ENCODE results near the gene FOXJ2. TPM values are rescaled to one million over a fixed set of nuclear protein-coding genes. Genes with fewer than 3 reads are reported as not detected.
A peak's percentile ranks its signal among the peaks of the same experiment; 100 is the strongest.
"Not testable (repeated sequence)": the region's sequence is repeated elsewhere in the genome, so short reads cannot be mapped to it uniquely, and the experiment has no call there.

Gene FOXJ2
- polyA plus RNA-seq, 1 donor, result 22.6 TPM

DNA sequence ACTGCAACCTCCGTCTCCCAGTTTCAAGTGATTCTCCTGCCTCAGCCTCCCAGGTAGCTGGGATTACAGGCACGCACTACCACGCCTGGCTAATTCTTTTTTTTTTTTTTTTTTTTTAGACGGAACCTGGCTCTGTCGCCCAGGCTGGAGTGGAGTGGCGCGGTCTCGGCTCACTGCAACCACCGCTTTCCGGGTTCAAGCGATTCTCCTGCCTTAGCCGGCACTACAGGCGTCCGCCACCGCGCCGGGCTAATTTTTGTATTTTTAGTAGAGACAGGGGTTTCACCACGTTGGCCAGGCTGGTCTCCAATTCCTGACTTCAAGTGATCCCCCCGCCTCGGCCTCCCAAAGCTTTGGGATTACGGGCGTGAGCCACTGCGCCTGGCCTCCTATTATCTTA lies 1.5 kb upstream of the FOXJ2 start:
- DNase-seq, result not testable (repeated sequence)

DNA sequence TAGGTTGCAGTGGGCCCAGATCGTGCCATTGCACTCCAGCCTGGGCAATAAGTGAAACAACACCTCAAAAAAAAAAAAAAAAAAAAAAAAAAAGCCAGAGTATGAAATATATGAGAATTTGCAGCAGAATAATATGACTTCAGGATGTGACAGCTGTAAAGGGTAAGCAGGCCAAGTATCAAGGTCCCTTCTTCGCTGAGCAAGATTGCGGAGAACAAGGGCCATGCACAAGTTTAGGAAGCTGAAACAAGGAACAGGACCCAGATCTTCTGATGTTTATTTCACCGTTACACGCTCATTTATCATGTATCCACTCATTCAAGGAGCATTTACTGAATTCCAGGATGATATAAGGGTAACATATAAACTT lies 659 bp upstream of the FOXJ2 start:
- no peak for DNase-seq

DNA sequence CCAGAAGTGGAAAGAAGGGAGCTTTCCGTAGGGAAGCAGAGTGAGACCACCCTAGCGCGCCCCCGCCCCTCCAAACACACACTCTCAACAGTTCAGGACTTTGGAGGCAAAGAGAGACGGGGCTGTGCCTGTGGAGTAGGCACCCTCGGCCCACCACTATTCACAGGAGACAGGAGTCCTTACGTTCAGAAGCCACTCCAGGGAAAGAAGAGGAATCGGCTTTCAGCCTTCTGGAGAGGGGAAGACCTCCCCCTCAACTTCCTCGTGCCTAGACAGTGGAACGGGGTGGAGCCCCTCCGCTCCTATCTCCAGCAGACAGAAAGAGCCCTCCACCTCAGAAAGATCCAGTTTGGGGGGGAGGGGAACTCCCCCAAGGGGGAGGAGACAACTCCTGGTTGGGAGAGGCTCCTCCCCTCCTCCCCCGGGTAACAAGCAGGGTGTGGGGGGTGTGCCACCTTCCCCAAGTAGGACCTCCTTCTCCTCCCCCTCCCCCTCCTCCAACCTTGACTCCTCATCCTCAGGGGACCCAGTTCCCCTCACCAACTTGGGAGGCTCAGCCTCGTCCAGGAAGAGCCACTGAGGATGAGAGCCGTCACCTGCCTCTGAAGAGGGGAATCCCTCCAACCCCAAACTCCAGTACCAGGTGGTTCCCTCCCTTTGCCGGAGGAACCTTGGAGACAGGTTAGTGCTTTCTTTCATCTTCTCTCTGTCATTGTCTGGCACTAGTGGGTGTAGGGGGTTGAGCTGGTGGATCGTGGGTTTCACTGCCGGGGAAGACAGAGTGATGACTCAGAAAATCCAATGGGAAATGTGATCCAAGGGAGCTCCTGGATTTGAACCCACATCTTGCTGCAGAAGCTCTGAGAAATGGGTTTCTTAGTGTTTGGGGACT lies 883 bp downstream of the FOXJ2 start:
- DNase-seq, result peak; percentile 62

DNA sequence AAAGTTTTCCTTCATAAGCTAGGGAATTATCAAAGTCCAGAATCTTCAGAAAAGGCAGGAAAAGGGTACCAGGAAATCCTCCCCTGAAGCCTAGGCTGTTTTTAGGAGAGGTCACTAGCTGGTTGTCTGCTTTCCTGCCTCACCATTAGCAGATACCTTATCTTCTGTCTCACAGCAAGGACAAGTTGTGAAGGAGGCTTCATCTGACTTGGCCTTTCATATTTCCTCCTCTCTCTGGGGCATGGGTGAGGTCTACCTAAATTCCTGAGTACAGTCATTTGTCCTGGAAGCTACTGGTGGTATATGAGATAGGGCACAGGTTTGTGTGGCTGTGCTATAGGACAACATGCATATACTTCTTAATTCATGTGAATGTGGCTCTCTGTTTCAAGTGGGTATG lies 2.3 kb downstream of the FOXJ2 start:
- no peak for DNase-seq

DNA sequence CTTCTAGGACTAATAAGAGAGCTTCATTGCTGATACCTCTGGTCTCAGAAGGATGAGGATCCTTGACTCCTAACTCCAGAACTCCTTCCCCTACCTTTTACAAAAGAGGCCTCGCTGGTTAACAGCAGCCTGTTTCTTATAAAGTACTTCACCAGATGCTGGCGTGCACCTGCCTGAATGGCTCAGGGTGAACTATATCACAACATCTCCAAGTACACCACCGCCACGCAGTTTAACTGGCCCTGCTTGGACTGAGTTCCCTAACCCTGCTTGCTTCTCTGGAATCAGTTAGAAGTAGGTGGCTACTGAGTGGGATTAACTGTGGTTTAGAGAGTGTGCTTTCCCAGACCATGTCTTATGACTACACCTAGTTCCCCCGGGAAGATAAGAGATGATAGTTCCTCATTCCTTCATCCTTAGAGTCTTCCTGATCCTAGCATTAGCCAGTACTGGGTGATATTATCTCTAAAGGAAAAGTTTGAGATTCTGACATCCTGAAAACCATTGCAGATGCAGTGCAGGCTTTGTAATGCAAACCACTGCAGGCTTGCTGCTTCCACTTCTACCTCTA lies 3.0 kb downstream of the FOXJ2 start:
- no peak for DNase-seq

DNA sequence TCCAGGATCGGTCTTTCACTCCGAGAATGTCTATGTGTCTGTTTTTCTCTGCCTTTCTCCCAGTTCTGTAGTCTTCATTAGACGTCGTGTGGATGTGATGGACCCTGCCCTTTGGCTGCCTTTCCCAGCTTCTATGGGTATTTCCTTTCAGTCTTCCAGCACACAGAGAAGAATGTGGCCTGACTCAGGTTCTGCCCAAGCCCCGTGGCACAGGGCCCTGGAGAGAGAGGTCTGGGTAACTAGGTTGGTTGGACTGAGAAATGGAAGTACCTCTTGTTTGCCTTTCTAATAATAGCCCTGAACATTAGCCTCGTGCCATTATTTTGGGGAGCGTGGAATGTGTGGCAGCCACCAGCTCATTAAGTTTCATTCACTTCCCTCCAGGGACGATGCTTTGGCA lies 3.8 kb downstream of the FOXJ2 start:
- DNase-seq, result no peak

DNA sequence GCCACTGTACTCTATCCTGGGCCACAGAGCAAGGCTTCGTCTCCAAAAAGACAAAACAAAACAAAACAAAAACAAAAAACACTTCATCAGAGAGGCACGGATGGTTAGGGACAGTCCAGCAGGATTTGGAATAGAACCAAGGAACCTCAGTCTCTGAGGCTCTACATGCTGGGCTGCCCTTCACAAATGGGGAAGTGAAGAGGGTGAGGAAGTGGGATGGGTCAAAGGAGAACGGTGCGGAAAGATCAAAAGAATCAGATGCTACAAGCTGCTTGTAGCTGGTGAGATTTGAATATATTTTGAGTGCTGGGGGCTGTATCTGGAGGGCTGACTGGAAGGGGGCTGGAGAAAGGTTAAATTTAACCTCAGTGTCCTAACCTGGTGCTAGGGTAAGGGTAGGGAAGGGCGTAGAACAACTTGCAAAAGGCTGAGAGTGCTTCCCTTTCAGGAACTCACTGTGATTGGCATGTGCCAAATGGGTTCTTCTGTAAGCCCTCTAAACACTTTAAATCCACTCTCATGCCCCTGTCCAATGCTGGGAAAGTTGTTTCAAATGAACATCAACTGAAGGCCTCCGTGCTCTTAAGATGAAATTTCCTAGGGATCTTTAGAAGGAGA lies 4.6 kb downstream of the FOXJ2 start:
- no peak for DNase-seq

DNA sequence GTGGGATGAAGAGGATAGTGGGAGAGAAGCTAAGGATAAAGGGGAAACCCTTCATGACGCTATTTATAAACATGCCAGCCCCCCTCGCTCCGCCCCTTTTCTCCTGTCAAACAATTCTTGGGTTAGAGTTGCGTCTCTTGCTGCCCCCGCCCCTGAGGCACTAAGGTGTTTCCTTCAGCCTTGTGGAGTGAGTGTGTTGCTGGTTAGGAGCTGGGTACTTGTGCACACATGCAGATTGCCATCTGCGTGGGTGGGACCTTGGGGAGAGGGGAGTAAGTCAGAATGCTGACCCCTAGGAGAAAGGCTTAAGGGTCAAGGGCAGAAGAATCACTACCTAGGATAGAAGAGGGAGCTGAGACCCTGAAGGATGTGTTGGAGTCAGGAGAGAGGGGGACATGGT lies 5.4 kb downstream of the FOXJ2 start:
- DNase-seq, result no peak

DNA sequence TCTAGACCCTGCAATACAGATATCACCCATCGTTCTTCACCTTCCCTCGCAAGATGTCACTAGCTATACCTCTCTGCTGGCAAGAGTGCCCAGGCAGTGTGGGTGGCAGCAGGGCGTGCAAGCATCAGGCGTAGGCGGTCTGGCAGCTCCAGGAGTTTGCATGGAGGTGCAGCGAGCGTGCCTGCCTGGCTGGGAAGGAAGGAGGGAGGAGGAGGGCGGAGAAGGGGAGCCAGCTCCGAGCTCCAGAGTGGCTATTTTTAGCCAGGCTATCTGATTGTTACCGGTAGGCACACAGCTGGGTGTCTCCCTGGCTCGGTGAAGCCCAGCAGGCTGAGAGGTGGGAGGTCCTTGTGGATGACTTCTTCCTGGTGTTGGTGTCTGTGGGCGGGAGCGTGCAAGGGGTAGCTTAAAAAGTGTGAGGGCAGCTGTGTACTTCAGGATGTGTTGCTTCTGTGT lies 6.2 kb downstream of the FOXJ2 start:
- DNase-seq, result no peak

DNA sequence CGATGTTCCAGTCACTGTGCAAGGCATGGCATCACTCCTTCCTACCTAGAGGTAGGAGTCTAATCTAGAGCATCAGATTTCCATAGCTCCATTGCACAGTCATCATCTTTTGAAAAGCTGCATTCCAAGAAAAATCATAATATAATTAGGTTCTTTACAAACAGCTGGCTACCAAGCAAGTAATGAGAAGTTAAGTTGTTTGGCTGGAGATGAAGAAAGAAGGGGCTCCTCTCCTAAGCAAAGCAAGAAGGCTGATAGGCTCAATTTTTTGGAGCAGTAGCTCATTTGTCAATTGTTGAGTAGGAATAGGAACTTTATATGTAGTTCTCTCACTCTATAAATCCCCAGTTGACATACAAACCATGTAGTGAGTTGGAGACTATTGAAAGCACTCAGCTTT lies 8.3 kb downstream of the FOXJ2 start:
- no peak for DNase-seq

DNA sequence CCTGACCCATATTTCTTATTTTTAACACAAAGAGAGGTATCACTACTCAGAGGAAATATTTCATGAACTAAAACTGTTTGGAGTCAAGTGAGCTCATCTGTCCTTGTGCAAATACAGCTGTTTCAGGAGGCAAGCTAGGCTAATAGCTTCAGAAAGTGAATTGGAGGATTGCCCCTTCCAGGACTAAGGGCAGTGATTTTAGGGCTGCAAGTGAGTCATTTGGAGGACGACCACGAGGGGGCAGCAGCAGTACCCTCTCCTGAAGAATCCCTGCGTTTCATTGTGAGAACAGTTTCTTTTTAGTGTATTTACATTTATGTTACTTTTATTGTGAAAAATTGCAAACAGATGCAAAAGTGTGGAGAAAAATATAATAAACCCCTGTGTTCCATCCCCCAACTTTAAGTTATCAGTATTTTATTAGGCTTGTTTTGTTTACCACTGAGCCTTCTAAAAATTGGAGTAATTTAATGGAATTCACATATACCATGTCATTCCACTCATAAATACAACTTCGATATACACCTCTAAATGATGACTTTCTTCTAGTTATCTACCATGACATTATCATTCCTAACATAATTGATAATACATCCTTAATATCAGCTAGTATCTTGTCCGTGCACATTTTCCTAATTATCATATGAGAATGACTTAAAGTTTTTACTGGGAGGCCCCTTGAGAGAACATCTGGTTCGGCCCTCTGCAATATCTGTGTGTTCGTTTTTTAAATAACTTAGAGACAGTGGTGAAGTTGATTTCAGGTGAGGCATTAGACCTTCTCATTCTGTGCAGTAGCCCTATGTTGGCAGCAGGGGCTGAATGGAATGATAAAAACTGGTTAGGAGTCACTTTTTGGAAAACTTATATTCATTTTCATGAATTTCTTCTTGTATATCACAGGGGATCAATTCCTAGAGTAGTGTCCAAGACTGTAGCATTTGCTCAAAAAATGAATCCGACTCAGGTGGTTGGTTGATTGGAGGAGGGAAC lies 13.7 kb downstream of the FOXJ2 start:
- DNase-seq, result peak; percentile 74

DNA sequence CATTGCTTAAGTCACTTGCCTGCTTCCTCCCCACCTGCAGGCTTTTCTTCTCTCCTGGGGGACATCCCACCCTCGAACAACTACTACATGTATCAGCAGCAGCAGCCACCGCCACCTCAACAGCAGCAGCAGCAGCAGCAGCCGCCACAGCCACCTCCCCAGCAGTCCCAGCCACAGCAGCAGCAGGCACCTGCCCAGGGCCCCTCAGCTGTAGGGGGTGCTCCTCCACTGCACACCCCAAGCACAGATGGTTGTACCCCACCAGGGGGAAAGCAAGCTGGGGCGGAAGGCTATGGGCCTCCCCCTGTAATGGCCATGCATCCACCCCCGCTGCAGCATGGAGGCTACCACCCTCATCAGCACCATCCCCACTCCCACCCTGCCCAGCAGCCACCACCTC lies 15.3 kb downstream of the FOXJ2 start:
- DNase-seq, result no peak

DNA sequence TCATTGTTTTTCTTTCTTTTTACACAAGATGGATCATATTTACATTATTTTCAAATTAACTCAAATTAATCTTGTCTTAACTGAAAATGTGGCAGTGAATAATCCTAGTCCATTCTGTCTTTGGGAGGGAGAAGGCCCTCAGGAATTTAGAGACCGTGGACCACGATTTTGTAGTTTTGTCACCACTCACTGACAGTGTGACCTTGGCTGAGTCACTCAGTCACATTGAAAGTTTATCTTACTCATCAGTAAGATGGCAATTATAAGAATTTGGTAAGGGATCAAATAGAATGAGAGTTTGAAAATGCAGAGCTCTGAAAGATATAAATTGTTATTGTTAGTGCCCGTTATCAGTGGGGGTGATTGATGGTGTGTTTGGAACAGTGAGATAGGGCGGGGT lies 16.4 kb downstream of the FOXJ2 start:
- no peak for DNase-seq

DNA sequence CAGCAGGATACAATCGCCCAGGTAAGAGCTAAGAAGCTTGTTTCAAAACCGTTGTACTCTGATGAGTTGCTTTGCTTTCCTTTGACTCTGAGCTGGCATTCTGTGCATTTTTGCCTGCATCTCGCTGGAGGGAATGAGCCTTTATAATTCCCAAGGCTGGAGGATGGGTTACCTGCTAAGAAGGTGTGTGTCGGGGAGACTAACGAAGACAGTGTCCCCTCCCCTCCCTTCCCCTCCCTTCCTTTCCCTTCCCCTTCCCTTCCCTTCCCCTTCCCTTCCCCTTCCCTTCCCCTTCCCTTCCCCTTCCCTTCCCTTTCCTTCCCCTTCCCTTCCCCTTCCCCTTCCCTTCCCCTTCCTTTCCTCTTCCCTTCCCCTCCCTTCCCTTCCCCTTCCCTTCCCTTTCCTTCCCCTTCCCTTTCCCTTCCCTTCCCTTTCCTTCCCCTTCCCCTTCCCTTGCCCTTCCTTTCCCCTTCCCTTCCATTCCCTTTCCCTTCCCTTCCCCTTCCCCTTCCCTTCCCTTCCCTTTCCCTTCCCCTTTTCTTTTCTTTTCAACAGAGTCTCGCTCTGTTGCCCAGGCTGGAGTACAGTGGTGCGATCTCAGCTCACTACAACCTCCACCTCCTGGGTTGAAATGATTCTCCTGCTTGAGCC lies 18.2 kb downstream of the FOXJ2 start:
- no peak for DNase-seq

DNA sequence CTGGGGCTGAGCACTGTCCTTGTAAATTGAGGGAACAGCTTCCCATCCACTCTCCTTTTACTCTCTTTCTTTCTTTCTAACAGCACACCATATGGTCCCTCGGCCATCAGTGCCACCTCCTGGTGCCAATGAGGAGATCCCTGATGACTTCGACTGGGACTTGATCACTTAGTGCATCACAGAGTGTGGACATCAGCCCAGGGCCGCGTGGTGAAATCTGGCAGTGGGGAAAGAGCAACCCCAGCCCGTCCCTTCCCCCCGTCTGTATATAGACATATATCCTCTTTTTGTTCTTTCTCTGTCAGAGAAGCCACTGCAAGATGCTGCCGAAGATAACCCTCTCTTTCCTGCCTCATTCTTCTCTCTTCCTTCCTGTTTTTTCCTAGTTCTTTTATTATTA lies 20.2 kb downstream of the FOXJ2 start:
- DNase-seq, result no peak

DNA sequence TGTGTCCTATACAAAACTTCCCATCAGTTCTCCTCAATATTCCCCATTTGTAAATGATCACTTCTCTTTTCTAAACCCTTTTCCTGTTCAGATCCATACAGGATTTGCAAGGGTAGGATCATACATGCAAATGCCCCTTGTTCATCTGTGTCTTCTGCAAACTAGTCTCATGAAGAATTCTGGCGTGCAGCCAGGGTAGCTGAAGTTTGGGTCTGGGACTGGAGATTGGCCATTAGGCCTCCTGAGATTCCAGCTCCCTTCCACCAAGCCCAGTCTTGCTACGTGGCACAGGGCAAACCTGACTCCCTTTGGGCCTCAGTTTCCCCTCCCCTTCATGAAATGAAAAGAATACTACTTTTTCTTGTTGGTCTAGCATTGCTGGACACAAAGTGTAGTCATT lies 22.3 kb downstream of the FOXJ2 start:
- DNase-seq, result no peak

DNA sequence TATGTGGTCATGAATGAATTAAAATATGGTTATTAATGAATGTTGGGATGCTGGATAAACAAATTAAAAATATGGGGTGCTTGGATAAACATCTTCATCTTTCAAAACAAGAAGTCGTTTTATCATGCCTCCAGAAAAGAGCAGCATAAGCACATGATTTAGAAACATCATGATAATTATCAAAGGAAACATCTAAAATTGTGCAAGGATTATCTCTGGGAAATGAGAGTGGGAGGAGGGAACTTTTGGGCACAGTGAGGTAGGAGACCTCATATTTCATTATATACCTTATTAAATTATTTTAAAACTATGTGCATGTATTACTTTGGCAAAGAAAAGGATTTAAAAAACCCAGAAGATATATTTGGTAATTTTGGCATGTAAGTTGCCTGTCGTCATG lies 24.8 kb downstream of the FOXJ2 start:
- no peak for DNase-seq

DNA sequence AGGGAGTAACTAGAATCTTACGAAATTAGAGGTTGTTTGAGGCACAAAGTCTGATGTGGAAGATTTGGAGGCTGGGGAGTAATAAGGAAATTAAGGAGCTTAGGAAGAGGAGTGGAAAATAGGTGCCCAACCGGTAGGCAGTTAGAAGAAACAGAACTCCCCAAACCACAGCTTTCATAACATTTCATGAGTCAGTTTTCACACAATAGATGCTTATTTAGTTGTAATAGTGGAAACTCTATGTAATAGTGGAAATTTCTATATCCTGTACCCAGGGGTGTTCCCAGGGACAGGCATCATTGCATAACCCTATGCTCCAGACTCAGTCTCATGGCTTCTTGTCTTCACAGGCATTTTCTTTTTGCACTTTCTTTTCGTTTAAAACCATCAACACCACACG lies 25.3 kb downstream of the FOXJ2 start:
- no peak for DNase-seq

DNA sequence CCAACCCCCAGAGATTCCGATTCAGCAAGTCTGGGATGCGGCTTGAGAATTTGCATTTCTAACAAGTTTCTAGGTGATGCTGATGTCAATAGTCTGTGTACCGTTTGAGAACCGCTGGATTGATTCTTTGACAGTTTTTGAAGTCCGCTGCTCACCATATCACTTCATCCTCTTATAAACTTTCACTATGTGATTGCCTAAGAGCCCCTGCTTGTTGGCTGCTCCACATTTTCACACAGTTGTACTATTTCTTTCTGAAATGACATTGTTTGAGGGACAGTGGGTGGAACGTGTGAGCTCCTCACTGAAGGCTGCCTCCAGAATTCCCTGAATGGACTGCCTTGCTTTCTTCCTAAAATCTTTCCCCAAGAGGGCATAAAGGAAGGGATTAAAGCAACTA lies 26.0 kb downstream of the FOXJ2 start:
- no peak for DNase-seq

DNA sequence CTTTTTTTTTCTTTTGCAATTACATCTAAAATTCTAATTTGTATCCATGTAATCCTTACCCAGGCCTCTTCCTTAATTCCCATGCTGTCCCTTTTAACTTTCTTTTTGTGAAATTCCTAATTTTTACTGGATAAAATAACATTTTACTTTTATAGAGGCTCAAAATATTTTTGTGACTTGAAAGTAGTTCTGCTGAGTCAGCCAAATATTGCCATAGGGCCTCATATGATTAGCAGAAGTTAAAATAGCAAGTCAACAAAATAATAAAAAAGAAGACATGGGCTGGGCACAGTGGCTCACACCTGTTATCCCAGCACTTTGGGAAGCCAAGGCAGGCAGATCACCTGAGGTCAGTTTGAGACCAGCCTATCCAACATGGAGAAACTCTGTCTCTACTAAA lies 31.6 kb downstream of the FOXJ2 start:
- DNase-seq, result no peak

DNA sequence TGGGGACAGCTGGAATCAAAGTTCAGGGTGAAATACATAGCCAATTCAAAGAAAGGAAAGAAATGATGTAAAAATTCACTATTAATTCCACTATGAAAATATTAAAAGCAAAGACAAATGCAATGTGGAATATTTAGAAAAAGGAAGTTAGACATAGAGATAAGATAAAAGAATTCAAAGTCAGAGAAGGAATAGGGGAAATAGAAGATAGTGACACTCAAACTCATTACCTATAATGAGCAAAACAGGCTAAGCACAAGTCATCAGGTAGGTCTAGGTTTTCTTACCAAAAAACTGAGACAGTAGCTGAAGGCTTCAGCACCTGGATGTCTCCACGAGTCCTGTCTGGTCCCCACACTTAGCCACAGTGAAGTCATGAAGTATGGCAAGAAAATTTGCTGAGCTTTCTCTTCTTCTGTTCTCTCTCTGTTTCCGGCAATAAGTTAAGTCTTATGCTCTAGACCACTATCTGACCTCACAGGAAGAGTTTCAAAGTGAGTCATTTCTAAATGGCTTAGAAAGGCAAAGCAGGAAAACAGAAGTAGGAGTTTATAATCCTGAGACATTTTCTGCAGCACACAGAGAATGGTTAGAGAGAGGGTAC lies 33.6 kb downstream of the FOXJ2 start, which contains the start of gene C3AR1:
TSS of gene C3AR1 (minus strand) at position 369 of the 604 bp plus-strand sequence. CDS start 6,174 bp downstream, outside the sequence.
- no peak for DNase-seq

DNA sequence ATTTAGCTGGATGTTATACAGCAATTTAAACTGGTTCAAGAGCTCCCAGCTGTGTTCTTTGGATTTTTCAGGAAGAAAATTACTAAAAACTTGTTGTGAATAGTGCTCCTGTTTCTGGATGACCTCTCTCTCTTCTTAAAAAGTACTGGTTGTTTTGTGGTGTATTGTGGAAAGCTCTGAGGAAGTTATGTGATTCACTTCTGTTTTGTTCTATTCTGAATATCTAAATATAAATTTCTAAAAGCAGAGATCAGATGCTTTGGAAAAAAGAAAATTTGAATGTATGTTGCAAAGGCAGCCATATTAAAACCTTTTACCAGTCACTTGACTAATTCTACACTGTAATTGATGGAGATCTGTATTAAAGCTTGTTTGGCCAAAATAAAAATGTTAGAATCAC lies 37.1 kb downstream of the FOXJ2 start:
- no peak for DNase-seq
